Measurements from ENCODE around the gene INPP5E.

GRCh38 chr9:136411378-136411777 is 28.3 kb downstream of the INPP5E start:
- TF ChIP-seq CTCF (IDR thresholded peaks at IDR 0.05) (no peak), POLR2A (IDR thresholded peaks at IDR 0.05) (no peak)

All from right lobe of liver (tissue), 4 donors.